Karpas-422 (cell line): Measurements from ENCODE around the gene S100A1. TPM values are rescaled to one million over a fixed set of nuclear protein-coding genes. Genes with fewer than 3 reads are reported as not detected.
A peak's percentile ranks its signal among the peaks of the same experiment; 100 is the strongest.

Source experiments
- DNase-seq: peaks from one replicate; pipeline ENCODE4 v3.0.0-alpha.2; 2015
- H2AFZ ChIP-seq: fragments of 200-600 bp; sonication (generic); 2 replicates; pipeline ENCODE4 v1.6.1; 2014; ENCODE audit warnings: antibody characterized with exemption, low read length, mixed read lengths
- H3K27ac ChIP-seq: fragments of 200-600 bp; sonication (generic); 2 replicates; pipeline ENCODE4 v1.5.1; 2014; ENCODE audit warnings: mild to moderate bottlenecking, low read length, moderate library complexity
- H3K27me3 ChIP-seq: fragments of 200-600 bp; sonication (generic); 2 replicates; pipeline ENCODE4 v1.6.1; 2014; ENCODE audit warnings: low read length, mixed read lengths
- H3K36me3 ChIP-seq: fragments of 200-600 bp; sonication (generic); 2 replicates; pipeline ENCODE4 v1.6.1; 2014; ENCODE audit warnings: low read length, mixed read lengths; ENCODE audit not compliant: insufficient read depth
- H3K4me1 ChIP-seq: fragments of 200-600 bp; sonication (generic); 2 replicates; pipeline ENCODE4 v1.6.1; 2014; ENCODE audit warnings: mild to moderate bottlenecking, low read length, mixed read lengths
- H3K4me2 ChIP-seq: fragments of 200-600 bp; sonication (generic); 2 replicates; pipeline ENCODE4 v1.6.1; 2014; ENCODE audit warnings: low read length, low read depth, mild to moderate bottlenecking; ENCODE audit not compliant: poor library complexity, severe bottlenecking
- H3K4me3 ChIP-seq: fragments of 200-600 bp; sonication (generic); 2 replicates; pipeline ENCODE4 v1.5.1; 2014; ENCODE audit warnings: mild to moderate bottlenecking, antibody characterized with exemption, low read length, mixed read lengths
- H3K79me2 ChIP-seq: fragments of 200-600 bp; sonication (generic); 2 replicates; pipeline ENCODE4 v1.6.1; 2014; ENCODE audit warnings: mild to moderate bottlenecking, low read length, mixed read lengths
- H3K9ac ChIP-seq: fragments of 200-600 bp; sonication (generic); 2 replicates; pipeline ENCODE4 v1.6.0; 2014; ENCODE audit warnings: low read length
- H3K9me2 ChIP-seq: fragments of 200-600 bp; sonication (generic), shearing (Covaris generic); replicated peaks from 2 replicates; pipeline ENCODE4 v1.6.0; 2014; ENCODE audit warnings: mild to moderate bottlenecking, low read length, moderate library complexity; ENCODE audit not compliant: insufficient read depth
- H3K9me3 ChIP-seq: fragments of 300-700, 200-600 bp; sonication (generic); 2 replicates; pipeline ENCODE4 v1.6.1; 2014; ENCODE audit warnings: low read length, mixed read lengths
- H4K20me1 ChIP-seq: fragments of 200-600 bp; sonication (generic); 2 replicates; pipeline ENCODE4 v1.6.1; 2014; ENCODE audit warnings: mild to moderate bottlenecking, antibody characterized with exemption, low read length, low read depth; ENCODE audit not compliant: insufficient read depth
- total RNA-seq: library from RNA; depleted of rRNA; stranded (reverse); fragments of >200 nt; shearing (Covaris generic); gene quantifications from 2 replicates; pipeline ENCODE4 v1.2.3, GENCODE V29; 2014; ENCODE audit warnings: low replicate concordance

Gene S100A1
- total RNA-seq, 1 experiment from 2014 or later: 15.9 TPM

GRCh38 chr1:153629971-153630370, 1.7 kb downstream of the S100A1 start:
- Histone ChIP-seq H3K4me1 (peaks cover 26% of the 10 kb centered on the region), H3K4me2 (no peak overlapping the region), H3K4me3 (no peak overlapping the region), H2AFZ (no peak overlapping the region), H3K27me3 (no peaks in the 10 kb centered on the region), H4K20me1 (no peaks in the 10 kb centered on the region), H3K9me3 (no peaks in the 10 kb centered on the region), H3K9me2 (no peaks in the 10 kb centered on the region), H3K36me3 (no peaks in the 10 kb centered on the region), H3K79me2 (peaks cover 7% of the 10 kb centered on the region), H3K27ac (no peak overlapping the region), H3K9ac (no peak overlapping the region)
- DNase-seq: no peak

DNA sequence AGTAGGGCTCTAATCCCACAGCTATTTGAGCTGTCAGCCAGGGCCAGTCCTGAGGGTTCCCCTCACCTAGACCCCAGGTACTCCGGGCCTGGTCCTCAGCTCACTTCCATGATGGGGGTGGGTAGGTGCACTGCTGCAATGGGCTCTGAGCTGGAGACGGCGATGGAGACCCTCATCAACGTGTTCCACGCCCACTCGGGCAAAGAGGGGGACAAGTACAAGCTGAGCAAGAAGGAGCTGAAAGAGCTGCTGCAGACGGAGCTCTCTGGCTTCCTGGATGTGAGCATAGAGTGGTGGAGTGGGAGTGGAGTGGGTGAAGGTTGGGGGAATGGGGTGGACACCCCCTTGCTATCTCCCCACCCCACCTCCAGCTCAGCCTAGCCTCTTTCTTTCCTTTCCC, 2.1 kb downstream of the S100A1 start:
- no peak overlapping the region for H3K27ac ChIP-seq
- H3K36me3 ChIP-seq: no peaks in the 10 kb centered on the region
- H3K9me3 ChIP-seq: no peaks in the 10 kb centered on the region
- no peak overlapping the region for H3K4me2 ChIP-seq
- H3K9me2 ChIP-seq: no peaks in the 10 kb centered on the region
- no peaks in the 10 kb centered on the region for H4K20me1 ChIP-seq
- no peak overlapping the region for H3K9ac ChIP-seq
- H2AFZ ChIP-seq: no peak overlapping the region
- H3K4me1 ChIP-seq: peaks cover 30% of the 10 kb centered on the region
- peaks cover 11% of the 10 kb centered on the region for H3K79me2 ChIP-seq
- no peaks in the 10 kb centered on the region for H3K27me3 ChIP-seq
- no peak for DNase-seq
- H3K4me3 ChIP-seq: no peak overlapping the region

DNA sequence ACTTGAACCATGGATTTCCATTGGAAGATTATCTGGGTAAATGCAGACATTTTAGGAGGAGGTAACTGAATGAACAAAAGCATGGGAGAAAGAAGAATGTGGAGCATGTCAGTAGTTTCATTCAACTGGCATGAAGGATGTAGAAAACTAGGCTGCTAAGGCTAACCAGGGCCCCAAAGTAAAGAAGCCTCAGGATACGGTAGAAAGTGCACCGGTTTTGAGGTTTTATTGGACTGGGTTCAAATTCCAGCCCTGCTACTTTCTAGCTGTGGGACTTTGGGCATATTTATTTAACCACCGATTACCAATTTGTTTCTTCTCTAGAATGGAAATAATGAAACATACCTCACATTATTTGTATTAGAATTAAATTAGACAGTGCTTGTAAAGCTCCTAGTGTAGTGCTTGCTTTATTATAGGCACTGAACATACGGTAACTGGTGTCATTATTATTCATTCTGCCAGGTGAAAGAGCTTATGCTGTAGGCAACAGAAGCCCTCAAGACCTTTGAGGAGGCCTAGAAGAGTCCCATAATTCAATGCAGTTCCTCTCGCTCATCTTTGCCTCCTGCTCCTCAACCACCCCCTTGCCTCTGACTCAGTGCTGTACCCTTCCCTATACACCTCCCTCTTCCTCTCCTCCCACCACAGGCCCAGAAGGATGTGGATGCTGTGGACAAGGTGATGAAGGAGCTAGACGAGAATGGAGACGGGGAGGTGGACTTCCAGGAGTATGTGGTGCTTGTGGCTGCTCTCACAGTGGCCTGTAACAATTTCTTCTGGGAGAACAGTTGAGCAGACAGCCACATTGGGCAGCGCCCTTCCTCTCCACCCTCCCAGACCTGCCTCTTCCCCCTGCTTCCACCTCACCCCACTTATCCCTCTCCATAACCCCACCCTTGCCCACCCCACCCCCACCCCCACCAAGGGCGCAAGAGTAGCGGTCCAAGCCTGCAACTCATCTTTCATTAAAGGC, 3.1 kb downstream of the S100A1 start:
- DNase-seq: no peak
- Histone ChIP-seq H3K27me3 (no peaks in the 10 kb centered on the region), H3K4me3 (no peak overlapping the region), H3K27ac (no peak overlapping the region), H3K4me2 (no peak overlapping the region), H3K36me3 (peaks cover 6% of the 10 kb centered on the region; the same call in 1 of the 2 replicates), H3K79me2 (peaks cover 21% of the 10 kb centered on the region), H3K9me2 (no peaks in the 10 kb centered on the region), H2AFZ (no peak overlapping the region), H3K9me3 (no peaks in the 10 kb centered on the region), H3K9ac (no peak overlapping the region), H3K4me1 (peaks cover 38% of the 10 kb centered on the region), H4K20me1 (peaks cover 3% of the 10 kb centered on the region; the same call in 1 of the 2 replicates)

DNA sequence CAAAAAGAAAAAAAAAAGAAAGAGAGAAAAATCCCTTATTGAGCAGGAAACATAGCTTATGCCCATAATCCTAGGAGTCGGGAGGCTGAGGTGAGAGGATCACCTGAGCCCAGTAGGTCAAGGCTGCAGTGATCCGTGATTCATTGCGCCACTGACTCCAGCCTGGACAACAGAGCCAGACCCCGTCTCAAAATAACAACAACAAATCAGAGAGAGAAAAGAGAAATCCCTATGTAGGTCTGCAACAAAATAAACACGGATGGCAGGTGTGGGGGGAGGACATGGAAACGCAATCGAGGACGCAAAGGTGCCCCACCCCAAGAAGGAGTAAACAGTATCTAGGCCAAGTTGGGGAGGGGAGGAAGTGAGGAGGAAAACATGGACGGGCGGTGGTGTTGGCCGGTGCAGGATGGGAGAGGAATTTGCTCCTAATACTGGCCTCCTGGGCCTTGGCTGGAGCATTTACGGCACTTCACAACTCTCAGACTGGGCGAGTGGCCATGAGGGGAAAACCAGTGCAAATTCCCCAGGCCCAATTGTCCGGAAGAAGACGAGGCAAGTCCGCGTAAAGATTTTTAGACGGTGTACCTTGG, 5.0 kb downstream of the S100A1 start:
- Histone ChIP-seq H3K9ac (no peak overlapping the region), H3K4me2 (no peak overlapping the region), H3K9me3 (no peaks in the 10 kb centered on the region), H4K20me1 (peaks cover 3% of the 10 kb centered on the region; the same call in 1 of the 2 replicates), H3K4me1 (peaks cover 19% of the 10 kb centered on the region), H3K9me2 (no peaks in the 10 kb centered on the region), H2AFZ (no peak overlapping the region), H3K27ac (no peak overlapping the region), H3K36me3 (peaks cover 24% of the 10 kb centered on the region), H3K27me3 (no peaks in the 10 kb centered on the region), H3K4me3 (no peak overlapping the region), H3K79me2 (peaks cover 34% of the 10 kb centered on the region)
- no peak for DNase-seq

DNA sequence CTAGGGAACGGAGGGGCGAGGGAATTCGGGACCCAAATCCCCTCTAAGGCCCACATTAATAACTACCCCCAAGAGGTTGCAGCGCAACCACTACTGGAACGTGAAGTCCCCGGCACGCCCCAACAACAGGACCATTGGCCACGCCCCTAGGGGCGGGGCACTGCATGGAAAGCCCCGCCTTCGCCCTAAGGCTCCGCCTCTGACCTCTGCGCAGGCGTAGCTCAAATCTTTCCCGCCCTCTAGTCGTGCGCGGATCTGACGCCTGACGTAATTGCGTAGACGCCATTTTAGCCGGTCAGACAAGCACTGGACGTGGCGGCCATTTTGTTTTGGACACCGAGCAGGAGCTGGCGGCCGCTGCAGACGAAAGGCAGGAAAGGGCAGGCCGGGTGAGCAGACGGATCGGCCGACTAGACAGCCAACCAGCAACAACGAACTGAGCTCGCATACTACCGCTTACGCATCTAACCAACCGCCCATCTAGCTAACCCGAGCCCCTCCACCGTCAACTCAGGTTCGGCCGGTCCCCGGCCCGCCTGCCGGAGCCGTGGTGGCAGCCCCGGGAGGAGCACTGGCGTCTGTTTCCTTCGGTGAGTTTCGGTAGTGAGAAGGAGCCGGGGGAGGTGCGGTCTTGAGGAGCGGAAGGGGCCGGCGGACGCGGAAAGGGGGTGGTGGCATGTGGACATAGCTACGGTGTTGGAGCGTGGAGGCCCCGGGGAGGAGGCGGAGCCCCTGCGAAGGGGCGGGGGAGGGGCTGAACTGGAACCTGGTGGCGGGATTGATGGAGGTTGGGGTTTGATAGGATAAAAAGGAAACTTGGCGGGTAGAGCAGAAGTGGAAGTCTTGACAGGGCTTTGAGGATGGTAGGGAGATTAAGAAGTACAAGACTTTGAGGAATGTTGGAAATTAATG, 5.8 kb downstream of the S100A1 start, which contains the start of gene CHTOP:
CHTOP (plus strand) TSS at position 313 of the 912 bp plus-strand sequence. CDS start 2,523 bp downstream, outside the sequence.
- H4K20me1 ChIP-seq: peaks cover 3% of the 10 kb centered on the region; the same call in 1 of the 2 replicates
- no peak within 1 kb of the TSS for H2AFZ ChIP-seq
- peaks cover 34% of the 10 kb centered on the region for H3K79me2 ChIP-seq
- peak within 1 kb of the TSS; percentile 74 for H3K4me2 ChIP-seq
- peaks cover 30% of the 10 kb centered on the region for H3K36me3 ChIP-seq
- peak within 1 kb of the TSS; percentile 98 for H3K27ac ChIP-seq
- H3K9ac ChIP-seq: peak within 1 kb of the TSS; percentile 100
- no peaks in the 10 kb centered on the region for H3K9me2 ChIP-seq
- peak; percentile 99 for DNase-seq
- H3K9me3 ChIP-seq: no peaks in the 10 kb centered on the region
- no peaks in the 10 kb centered on the region for H3K27me3 ChIP-seq
- peaks cover 14% of the 10 kb centered on the region for H3K4me1 ChIP-seq
- H3K4me3 ChIP-seq: peak within 1 kb of the TSS; percentile 93

DNA sequence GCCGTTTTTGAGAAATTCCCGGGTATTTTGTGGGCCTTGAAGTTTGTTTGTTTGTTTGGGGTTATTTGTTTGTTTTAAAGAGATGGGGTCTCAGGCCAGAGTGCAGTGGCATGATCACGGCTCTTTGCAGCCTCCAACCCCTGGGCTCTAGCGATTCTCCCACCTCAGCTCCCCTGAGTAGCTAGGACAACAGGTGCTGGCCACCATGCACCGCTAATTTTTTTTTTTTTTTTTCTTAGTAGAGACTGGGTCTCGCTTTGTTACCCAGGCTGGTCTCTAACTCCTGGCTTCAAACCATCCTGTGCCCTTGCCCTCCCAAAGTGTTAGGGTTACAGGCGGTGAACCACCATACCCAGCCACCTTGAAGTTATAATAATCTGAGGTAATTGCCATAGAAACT, 7.6 kb downstream of the S100A1 start:
- Histone ChIP-seq H3K9me3 (no peaks in the 10 kb centered on the region), H3K27ac (no peak overlapping the region), H3K9ac (no peak overlapping the region), H3K27me3 (no peaks in the 10 kb centered on the region), H4K20me1 (peaks cover 3% of the 10 kb centered on the region; the same call in 1 of the 2 replicates), H3K36me3 (peaks cover 45% of the 10 kb centered on the region), H3K4me3 (peak overlapping the region; percentile 93; the same call in 1 of the 2 replicates), H3K9me2 (no peaks in the 10 kb centered on the region), H2AFZ (no peak overlapping the region), H3K79me2 (peaks cover 37% of the 10 kb centered on the region), H3K4me1 (peaks cover 14% of the 10 kb centered on the region), H3K4me2 (peak overlapping the region; percentile 74)
- no peak for DNase-seq

- no peak overlapping the region for H3K4me3 ChIP-seq
- H3K4me2 ChIP-seq: no peak overlapping the region
- no peak overlapping the region for H3K27ac ChIP-seq
- H3K9me2 ChIP-seq: no peaks in the 10 kb centered on the region
- no peaks in the 10 kb centered on the region for H3K9me3 ChIP-seq
- H3K79me2 ChIP-seq: peaks cover 37% of the 10 kb centered on the region
- peaks cover 14% of the 10 kb centered on the region for H3K4me1 ChIP-seq
- no peaks in the 10 kb centered on the region for H3K27me3 ChIP-seq
- no peak overlapping the region for H3K9ac ChIP-seq
- no peak overlapping the region for H2AFZ ChIP-seq
- H3K36me3 ChIP-seq: peaks cover 49% of the 10 kb centered on the region
- H4K20me1 ChIP-seq: peaks cover 3% of the 10 kb centered on the region; the same call in 1 of the 2 replicates
- DNase-seq: no peak
Observed at GRCh38 chr1:153636312-153636711, 8.1 kb downstream of the S100A1 start.
